Measurements from ENCODE around the gene GGCT.
A peak's percentile ranks its signal among the peaks of the same experiment; 100 is the strongest.
"Not testable (repeated sequence)": the region's sequence is repeated elsewhere in the genome, so short reads cannot be mapped to it uniquely, and the experiment has no call there.

The GGCT gene, protein sequence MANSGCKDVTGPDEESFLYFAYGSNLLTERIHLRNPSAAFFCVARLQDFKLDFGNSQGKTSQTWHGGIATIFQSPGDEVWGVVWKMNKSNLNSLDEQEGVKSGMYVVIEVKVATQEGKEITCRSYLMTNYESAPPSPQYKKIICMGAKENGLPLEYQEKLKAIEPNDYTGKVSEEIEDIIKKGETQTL

DNA sequence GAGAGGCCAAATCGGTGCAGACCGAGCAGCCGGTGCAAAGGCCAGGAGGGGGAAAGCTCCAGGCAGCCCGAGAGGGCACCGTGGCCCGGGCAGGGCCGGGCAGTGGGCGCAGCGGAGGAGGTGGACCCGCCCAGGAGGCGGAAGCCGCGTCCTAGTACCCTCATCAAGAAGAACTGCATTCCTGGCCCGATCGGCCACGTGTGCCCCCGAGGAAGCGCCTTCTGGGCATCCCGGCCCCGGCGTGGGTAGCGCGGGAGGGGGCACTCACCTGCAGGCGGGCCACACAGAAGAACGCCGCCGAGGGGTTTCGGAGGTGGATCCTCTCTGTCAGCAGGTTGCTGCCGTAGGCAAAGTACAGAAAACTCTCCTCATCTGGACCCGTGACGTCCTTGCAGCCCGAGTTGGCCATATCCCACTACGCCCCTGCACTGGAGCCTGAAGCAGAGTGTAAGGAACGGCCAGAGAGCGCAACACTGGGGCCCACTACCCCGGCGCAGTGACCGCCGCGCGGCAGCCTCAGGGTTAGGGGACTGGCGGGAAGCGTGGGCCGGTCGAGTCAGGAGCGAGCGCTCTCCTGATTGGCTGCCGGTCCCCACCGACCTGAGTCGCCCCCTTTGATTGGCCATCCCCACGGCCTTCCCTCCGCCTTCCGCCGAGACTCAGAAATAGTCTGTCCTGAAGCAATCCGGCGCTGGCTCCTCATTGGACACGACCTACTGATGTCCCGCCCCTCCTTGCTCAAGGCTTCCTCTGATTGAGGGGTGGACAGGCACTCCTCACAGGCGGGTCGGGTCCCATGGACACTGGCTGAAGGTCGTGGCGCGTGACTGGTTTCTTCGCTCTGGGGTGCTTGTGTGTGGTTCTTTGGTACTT is at the start of gene GGCT:
Gene GGCT (minus strand): TSS at position 529 of the 873 bp plus-strand sequence. CDS start 120 bp downstream, at position 409.
- peak; percentile 94 for DNase-seq (ENCODE audit: low read depth, low spot score)

DNA sequence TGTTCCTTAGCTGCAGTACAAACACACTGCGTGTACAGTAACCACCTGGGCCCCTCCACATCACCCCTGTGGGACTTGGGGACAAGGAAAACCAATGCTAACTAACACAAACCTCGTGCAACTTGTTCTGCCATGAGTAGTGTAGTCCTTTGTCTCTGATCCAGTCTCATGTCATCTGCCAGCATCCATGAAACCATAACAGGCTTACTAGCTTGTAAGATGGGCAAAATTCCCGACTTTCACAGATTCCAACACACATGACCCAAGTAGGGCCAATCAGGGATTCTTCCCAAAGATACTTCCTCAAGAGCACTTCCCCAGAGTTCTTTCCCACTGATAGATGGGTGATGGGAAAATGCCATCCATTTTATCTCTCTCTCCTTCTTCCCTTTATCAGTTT is 48.9 kb upstream of the GGCT start:
- no peak for DNase-seq (ENCODE audit: low read depth, low spot score)

DNA sequence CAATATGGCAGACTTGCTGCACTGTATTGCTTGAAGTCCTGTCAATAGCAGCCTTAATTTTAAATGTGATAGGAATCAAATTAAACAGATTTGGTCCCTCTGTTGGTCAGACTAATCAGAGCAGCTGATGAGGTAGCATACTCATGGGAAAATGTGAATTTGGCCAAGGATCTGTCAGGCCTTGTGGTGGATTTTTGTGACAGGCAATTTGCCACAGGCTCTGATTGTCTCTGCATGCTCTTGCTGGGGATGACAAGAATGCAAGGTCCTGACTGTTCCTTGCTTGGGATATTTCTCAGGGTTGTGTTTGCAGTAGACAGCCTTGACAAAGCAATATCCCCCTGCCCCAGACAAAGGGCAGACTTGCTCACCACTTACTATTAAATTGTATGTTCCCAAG is 48.5 kb upstream of the GGCT start:
- DNase-seq (ENCODE audit: low read depth, low spot score) = no peak

DNA sequence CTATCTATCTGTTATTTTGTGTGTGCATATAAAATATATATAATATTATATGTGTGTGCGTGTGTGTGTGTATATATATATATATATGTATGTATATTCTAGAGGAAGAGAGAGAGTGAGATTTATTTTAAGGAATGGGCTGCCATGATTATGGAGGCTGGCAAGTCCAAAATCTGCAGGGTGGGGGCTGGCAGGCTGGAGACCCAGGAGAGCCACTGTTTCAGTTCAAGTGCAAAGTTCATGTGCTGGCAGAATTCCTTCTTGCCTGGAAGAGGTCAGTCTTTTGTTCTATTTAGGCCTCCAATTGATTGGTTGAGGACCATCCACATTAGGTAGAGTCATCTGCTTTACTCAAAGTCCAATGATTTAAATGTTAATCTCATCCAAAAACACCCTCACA is 47.7 kb upstream of the GGCT start:
- DNase-seq (ENCODE audit: low read depth, low spot score) = no peak

DNA sequence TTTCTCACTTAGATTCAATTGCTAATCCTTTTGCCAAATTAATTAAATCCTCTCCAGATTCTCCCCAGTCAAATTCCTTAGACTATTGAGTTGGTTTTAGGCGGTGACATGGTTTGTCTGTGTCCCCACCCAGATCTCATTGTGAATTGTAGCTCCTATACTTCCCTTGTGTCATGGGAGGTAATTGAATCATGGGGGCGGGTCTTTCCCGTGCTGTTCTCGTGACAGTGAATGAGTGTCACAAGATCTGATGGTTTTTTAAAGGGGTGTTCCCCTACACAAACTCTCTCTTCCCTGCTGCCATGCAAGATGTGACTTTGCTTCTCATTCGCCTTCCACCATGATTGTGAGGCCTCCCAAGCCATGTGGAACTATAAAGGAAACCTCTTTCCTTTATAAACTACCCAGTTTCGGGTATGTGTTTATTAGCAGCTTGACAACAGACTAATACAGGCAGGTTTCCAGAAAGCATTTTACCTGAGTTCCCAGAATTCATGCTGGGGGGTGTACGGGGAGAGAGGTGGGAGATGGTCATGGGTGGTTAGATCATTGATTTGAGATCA is 45.4 kb upstream of the GGCT start:
- no peak for DNase-seq (ENCODE audit: low read depth, low spot score)

DNA sequence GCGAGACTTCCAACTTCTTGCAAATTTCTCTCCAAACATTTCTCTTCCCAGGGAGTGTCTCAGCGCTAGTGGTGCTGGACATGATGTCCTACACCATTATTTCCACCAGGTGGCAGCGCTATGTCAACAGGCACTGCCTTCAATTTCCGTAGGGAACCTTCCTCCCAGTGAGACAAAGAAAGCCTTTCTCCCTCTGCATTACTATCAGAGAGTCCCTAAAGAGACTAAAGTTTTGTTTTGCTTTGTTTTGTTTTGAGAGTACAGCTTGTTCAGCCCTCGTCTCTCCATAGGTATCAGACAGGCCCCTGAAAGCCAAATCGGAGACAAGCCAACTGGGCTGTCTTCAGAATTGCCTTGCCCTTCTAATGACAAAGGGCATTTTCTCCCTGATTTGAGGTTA is 44.2 kb upstream of the GGCT start:
- no peak for DNase-seq (ENCODE audit: low read depth, low spot score)

DNA sequence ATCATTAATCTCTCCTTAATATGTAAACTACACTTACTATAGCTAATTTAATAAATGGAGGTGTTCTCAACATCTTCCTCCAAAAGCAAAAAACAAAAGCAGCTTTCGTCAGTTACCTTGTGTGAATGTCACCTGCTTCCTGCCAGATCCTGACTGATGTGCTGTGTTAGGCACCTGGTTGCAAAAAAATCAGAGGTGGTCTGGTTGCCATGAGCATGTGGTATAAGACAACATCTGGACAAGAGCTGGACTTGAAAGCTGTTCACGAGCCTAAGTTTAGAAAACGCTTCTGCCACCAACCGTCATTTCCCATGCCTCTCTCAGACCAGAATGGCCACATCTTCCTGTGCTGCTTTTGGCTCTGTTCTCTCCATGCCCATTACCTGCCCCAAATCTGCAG is 42.0 kb upstream of the GGCT start:
- DNase-seq (ENCODE audit: low read depth, low spot score) = no peak

DNA sequence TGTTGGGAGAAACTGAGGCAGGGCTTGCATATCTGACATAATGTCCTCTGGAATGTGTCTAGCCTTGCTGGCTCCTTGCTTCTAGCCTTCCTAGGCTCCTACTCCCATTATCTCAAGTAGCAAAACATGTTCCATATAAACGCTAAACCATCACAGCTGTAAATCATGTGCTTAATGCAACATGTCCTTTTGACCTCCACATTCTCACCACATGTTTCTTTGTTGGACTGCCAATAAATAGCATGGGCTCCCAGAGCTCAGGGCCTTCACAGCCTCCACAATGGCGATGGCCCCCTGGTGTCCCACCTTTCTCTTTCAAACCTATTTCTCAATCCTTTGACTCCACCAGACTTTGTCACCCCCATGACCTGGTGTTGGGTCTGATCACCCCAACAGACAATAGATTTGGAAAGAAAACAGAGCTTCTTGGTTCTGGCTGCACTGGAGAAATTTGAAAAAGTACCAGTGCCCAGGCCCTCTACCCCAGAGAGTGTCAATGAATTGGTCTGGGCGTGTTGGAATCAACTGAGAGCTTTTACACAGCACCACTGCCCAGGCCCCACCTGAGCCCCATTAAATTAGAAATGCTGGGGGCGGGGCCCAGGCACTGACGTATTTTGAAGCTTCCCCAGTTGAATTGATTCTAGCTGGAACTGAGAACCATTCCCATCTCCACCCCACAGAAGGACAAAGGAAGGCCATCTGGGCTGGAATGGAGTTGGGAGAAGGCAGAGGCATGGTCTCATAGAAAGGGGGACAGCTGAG is 41.3 kb upstream of the GGCT start:
- no peak for DNase-seq (ENCODE audit: low read depth, low spot score)

DNA sequence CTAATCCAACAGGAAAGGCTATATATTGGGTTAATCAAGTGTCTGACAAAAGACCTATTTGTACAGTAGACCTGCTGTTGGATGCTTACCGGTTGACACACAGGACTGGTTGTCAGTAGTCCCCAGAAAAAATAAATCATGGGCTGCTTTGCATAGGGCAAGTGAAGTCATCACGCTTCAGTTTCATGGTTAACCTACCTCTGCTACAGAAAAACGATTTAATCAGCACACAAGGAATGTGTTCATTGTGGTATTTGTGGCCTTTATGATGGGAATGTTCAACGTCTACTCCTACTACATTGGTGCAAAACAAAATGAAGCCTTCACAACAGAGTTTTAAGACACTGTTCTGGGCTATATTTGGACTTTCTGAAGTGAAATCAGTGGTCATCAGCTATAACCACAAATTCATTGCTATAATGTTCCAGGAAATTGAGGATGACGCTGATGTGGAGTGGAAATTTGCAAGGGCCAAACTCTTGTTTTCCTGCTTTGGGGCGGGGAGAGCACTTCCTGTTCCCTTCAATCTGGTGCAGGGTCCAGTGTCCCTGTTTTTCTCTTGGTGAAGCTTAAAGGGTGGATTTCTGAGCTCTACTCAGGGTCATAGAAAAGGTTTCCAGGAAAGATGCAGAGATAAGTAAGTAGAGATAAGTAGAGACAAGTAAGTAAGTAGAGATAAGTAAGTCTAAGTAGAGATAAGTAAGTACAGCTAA is 39.3 kb upstream of the GGCT start:
- DNase-seq (ENCODE audit: low read depth, low spot score) = no peak

DNA sequence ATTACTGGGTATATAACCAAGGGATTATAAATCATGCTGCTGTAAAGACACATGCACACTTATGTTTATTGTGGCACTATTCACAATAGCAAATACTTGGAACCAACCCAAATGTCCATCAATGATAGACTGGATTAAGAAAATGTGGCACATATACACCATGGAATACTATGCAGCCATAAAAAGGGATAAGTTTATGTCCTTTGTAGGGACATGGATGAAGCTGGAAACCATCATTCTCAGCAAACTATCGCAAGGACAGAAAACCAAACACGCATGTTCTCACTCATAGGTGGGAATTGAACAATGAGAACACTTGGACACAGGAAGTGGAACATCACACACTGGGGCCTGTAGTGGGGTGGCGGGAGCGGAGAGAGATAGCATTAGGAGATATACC is 38.5 kb upstream of the GGCT start:
- not testable (repeated sequence) for DNase-seq (ENCODE audit: low read depth, low spot score)

DNA sequence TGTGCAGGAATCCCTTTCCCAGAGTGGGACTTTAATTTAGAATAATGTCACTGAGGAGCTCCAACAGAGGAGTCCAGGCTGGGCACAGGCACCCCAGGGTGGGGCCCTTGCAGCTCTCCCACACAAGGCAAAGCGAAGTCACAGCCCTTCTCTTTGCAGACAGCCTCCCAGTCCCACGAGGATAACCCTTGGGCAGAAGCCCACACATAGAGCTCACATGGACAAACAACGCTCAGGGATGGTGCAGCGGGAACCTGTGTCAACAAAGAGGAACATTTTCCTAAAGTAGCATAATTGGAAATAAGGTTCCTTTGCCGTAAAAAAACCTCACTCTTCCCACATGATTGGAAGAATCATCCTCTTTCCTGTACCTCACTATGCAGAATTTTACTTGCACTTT is 29.3 kb upstream of the GGCT start:
- no peak for DNase-seq (ENCODE audit: low read depth, low spot score)

DNA sequence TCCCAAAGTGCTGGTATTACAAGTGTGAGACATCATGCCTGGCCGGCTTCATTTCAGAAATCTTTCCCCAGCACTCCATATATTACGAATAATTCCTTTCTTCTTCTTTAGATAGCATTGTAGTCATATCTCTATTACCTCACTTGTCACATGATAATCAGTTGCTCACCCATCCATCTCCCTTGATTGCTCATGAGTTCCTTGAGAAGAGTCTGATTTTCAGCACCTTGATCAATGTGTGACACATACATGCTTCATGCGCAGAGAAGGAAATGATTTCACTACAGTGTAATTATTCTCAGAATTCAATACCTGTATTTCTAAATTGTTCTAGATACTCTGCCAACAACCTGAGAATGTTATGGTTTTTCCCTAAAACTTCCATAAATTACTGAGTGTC is 26.7 kb upstream of the GGCT start:
- no peak for DNase-seq (ENCODE audit: low read depth, low spot score)

DNA sequence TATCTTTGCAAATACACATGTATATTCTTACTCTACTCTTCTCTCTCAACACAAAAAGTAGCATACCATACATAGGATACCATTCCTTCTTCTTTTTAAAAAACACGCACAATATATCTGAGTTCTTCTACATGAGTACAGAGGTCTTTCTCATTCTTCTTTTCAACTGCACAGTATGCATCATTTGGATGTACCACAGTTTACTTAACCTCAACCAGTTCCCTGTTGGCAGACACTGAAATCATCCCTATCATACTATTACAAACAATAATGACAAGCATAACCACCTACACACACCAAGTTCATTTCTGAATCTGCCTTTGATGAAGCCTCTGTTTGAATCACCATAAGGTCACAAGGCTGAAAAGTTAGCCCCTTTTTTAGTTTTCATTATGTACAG is 25.7 kb upstream of the GGCT start:
- no peak for DNase-seq (ENCODE audit: low read depth, low spot score)

DNA sequence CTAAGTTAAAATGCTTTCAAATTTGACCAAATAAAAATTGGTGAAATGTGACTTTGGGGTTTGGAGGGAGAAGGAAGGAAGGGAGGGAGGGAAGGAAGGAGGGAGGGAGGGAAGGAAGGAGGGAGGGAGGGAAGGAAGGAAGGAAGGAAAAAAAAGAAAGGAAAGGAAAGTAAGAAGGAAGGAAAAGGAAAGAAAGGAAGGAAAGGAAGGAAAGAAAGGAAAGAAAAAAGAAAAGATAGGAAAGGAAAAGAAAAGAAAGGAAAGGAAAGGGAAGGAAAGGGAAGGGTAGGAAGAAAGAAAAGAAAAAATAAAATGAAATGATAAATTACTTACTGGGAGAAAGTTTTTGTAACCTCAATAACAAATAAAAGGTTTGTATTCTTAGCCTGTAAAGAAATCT is 24.1 kb upstream of the GGCT start:
- DNase-seq (ENCODE audit: low read depth, low spot score) = no peak

DNA sequence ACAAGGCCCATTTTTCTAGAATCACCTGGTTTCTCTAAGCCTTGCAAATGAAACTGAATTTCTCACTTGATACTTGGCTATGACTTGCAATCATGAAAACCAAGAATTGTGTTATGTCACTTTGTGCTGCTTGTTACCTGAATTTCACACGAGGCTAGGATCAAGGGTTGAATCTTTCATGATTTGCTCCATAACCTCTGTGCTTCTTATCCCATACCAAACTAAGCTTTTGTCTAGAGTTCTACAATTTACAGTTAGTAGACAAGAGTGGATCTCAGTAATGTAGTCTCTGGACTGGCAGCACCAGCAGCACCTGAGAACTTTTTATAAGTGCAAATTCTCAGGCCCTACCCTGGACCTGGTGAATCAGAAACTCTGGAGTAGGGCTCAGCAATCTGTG is 22.7 kb upstream of the GGCT start:
- not testable (repeated sequence) for DNase-seq (ENCODE audit: low read depth, low spot score)

DNA sequence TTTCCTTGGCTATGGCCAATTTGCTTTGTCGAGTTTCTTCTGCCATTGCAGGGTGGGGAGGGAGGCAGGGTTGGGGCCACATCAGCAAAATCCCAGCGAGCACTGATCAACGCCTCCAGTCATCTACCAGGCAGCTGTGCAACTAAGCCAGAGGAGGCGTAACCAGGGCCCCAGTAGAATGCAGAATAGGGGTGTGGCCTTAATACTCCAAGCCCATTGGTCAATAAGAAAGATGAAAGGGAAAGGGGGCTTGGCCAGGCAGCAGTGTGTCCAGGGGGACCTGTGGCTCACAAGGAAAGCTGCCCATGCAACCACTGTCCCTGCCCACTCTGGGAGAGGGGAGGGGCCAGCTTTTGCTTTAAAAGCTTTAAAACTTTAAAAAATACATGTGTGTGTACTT is 21.5 kb upstream of the GGCT start:
- DNase-seq (ENCODE audit: low read depth, low spot score) = no peak

DNA sequence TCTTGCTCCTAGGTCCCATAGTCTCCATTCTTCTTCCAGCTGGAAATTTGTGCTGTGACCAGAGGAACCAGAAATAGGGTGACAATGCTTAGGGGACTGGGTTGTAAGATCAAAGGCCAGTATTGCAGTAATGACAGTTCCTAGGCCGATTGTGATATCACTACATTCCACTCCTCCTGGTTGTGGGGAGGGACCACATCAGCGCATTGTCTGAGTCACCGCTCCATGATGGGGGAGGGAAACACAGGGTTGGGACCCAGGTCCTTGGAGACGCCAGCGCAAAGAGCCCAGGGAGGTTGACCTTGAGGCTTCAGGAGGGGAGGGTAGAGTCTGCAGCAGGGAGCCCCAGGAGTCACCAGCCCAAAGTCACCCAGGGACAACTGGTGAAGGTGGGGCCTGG is 20.8 kb upstream of the GGCT start:
- no peak for DNase-seq (ENCODE audit: low read depth, low spot score)

DNA sequence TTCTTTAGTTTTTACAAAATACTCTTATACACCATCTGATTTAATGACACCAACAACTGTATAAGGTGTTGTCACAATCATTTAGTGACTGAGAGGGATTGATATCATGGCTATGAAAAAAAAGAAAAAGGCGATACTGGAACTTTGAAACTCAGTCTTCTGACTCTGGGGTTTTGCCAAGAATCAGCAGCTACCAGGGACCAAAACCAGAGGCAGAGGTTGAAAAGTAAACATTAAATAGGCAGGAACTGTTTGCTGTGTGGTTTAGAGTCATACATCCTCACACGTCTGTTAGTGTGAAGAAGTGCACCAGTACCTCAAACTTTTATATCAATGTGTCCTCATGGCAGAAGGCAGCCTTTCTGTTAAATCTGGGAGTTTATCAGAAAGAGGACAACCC is 19.9 kb upstream of the GGCT start:
- no peak for DNase-seq (ENCODE audit: low read depth, low spot score)

DNA sequence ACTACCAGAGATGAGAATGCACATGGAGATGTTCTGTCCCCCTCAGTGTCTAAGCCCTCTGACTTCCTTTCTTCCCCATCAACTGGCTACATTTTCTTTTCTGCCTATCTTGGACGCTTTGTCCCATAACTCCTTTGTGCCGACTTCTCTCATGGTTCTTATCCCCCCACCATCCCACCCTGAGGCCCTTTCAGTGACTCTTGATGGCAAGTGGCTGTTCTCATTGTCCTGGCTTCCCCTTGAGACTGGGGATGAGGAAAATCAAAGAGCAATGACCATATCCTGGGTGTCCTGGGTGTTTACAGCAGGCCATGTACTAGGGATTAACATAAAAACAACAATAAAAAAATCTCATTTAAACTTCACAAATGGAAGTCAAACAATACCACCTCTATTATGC is 18.8 kb upstream of the GGCT start:
- DNase-seq (ENCODE audit: low read depth, low spot score) = no peak

DNA sequence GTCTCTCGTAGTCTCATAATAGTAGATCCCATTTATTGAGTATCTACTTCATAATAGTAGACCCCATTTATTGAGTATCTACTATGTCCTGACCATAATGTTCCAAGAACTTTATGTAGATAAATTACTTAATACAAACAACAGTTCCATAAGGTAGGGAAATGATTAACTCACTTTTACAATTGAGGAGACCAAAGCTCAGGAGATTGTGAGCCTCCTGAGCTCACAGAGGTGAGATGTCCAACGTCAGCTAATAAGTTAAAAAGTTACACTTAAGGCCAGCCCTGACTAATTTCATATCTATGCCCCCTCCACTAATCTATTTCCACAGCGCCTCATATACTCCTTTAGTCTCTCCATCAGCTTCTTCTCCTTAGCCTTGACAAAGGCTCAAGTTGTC is 17.5 kb upstream of the GGCT start:
- DNase-seq (ENCODE audit: low read depth, low spot score) = no peak

DNA sequence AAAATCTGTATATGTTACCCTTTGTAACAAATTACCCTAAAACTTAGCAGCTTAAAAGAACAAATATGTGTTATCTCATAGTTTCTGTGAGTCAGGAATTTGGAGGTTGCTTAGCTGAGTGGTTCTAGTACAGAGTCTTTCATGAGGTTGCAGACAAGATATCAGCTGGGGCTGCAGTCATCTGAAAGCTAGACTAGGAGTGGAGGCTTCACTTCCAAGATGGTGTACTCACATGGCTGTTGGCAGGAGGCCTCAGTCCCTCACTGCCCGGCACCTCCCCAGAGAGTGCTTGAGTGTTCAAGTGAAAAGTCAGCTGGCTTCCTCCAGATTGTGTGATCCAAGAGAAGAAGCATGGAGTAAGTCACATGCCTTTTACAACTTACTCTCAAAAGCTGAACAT is 16.9 kb upstream of the GGCT start:
- no peak for DNase-seq (ENCODE audit: low read depth, low spot score)

DNA sequence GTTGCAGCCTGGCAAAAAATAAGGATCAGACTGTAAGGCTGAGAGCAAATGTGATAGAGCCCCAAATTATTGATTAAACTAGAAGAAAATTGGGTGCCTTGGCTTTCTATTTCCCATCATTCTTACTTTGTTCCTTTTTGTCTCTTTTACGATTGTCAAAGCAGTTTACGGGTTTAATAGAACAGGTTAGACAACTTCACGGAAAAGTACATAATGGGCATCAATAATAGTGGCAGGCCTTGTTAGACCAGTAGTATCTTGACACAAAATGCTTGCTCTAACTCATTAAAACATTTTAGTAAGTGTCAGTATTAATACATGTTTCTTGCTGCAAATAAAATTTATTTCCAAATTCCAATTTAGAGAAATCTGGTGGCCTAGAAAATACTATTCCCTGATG is 14.5 kb upstream of the GGCT start:
- DNase-seq (ENCODE audit: low read depth, low spot score) = no peak
